ENCODE measurements around the gene CCDC149.

The CCDC149 gene

GRCh38 chr4:24799544-24800324 lies 113.1 kb downstream of the CCDC149 start:
- TF ChIP-seq CTCF (conservative IDR thresholded peaks at IDR 0.05) (no peak), ZFX (IDR thresholded peaks at IDR 0.05) (no peak)
- H3K27ac ChIP-seq = no peak overlapping the region

GRCh38 chr4:24799196-24799543 lies 113.7 kb downstream of the CCDC149 start:
- H3K27ac ChIP-seq = no peak overlapping the region
- TF ChIP-seq ZFX (IDR thresholded peaks at IDR 0.05) (no peak), CTCF (conservative IDR thresholded peaks at IDR 0.05) (no peak)

DNA sequence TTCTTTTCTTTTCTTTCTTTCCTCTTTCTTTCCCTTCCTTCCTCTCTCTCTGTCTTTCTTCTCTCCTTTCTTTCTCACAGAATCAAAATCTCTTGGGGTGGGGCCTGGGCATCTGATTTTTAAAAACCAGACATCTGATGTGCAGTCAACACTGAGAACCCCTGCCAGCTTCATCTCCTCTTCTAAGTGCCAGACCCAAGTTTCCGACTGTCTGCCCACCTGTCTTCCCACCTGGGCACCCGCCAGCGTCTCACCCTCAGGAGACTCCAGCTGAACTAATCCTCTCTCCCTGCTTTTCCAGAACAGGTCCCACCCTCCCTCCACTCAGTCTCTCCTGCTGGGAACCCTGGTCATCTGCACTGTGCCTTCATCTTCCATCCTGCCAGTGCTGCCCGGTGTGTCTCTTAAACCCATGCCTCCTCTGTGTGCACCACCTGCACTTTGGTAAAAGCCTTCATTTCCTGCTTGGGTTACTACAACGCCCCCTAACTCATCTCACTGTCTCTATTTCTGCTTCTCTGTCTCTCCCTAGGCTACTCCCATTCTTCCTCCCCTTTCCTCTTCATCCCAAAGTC lies 114.7 kb downstream of the CCDC149 start:
- no peak overlapping the region for H3K27ac ChIP-seq
- no peak for TF ChIP-seq ZFX (IDR thresholded peaks at IDR 0.05)
- no peak for TF ChIP-seq CTCF (conservative IDR thresholded peaks at IDR 0.05)

DNA sequence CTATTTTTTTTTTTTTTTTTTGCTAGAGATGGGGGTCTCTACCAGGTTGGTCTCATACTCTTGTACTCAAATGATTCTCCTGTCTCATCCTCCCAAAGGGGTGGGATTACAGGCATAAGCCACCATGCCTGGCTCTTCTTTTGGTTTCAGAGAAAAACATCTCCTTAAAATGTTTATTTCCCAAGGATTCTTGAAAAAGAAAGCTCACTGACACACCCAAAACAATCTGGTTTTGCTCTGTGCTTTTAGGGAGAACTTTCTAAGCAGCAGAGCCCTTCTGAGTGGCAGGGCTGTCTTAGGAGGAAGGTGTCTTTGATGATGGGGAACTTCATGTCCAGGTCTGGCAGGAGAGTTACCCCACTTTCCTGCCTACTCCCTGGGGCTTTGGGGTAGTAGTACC lies 116.2 kb downstream of the CCDC149 start:
- TF ChIP-seq CTCF (conservative IDR thresholded peaks at IDR 0.05) (no peak), ZFX (IDR thresholded peaks at IDR 0.05) (no peak)
- H3K27ac ChIP-seq = no peak overlapping the region

GRCh38 chr4:24795666-24796381 lies 117.0 kb downstream of the CCDC149 start:
- peak overlapping the region; percentile 53 for H3K27ac ChIP-seq
- TF ChIP-seq CTCF (conservative IDR thresholded peaks at IDR 0.05) = no peak
- no peak for TF ChIP-seq ZFX (IDR thresholded peaks at IDR 0.05)

GRCh38 chr4:24794916-24795665 lies 117.8 kb downstream of the CCDC149 start, which contains the start of gene SOD3:
SOD3 (plus strand) TSS chr4:24795573; CDS start chr4:24799522, 3,949 bp downstream.
- H3K27ac ChIP-seq = peak within 1 kb of the TSS; percentile 53
- TF ChIP-seq CTCF (conservative IDR thresholded peaks at IDR 0.05) (no peak), ZFX (IDR thresholded peaks at IDR 0.05) (no peak)
